OCI-LY3 (cell line): ENCODE data around the gene ACAA2.

ENCODE experiments used
- H2AFZ ChIP-seq: fragments of 200-600, 300-600 bp; shearing (Covaris generic); 2 replicates; pipeline ENCODE4 v1.6.0; 2014; ENCODE audit warnings: antibody characterized with exemption, low read depth, low read length
- H3K27ac ChIP-seq: fragments of 200-600, 300-600 bp; sonication (generic); 2 replicates; pipeline ENCODE4 v1.5.1; 2014; ENCODE audit warnings: mild to moderate bottlenecking, low read length, moderate library complexity, mixed read lengths
- H3K27me3 ChIP-seq: fragments of 200-600, 300-600 bp; sonication (generic); 2 replicates; pipeline ENCODE4 v1.6.1; 2014; ENCODE audit warnings: low read depth, low read length, mixed read lengths
- H3K36me3 ChIP-seq: fragments of 200-600, 300-600 bp; sonication (generic); replicated peaks from 2 replicates; pipeline ENCODE3; 2014; ENCODE audit warnings: low read depth, low read length, mixed read lengths
- H3K4me1 ChIP-seq: fragments of 300-600, 200-600 bp; sonication (generic); 2 replicates; pipeline ENCODE4 v1.6.1; 2014; ENCODE audit warnings: low read length, mixed read lengths
- H3K4me2 ChIP-seq: fragments of 200-600, 300-600 bp; sonication (generic); 2 replicates; pipeline ENCODE4 v1.6.1; 2014; ENCODE audit warnings: low read length, mixed read lengths
- H3K4me3 ChIP-seq: fragments of 300-600, 200-600 bp; sonication (generic); 2 replicates; pipeline ENCODE4 v1.5.1; 2014; ENCODE audit warnings: antibody characterized with exemption, mild to moderate bottlenecking, low read length, moderate library complexity
- H3K79me2 ChIP-seq: fragments of 300-600, 200-600 bp; shearing (Covaris generic); 2 replicates; pipeline ENCODE4 v1.6.1; 2014; ENCODE audit warnings: mild to moderate bottlenecking, low read length, mixed read lengths
- H3K9ac ChIP-seq: fragments of 300-600, 200-600 bp; shearing (Covaris generic); 2 replicates; pipeline ENCODE4 v1.6.0; 2014; ENCODE audit warnings: mild to moderate bottlenecking, low read length, moderate library complexity
- H3K9me3 ChIP-seq: fragments of 200-600, 300-600 bp; shearing (Covaris generic); 2 replicates; pipeline ENCODE4 v1.6.1; 2014; ENCODE audit warnings: low read length, mixed read lengths; ENCODE audit not compliant: insufficient read depth
- H4K20me1 ChIP-seq: fragments of 200-600, 300-600 bp; sonication (generic); 2 replicates; pipeline ENCODE4 v1.6.1; 2016; ENCODE audit warnings: low read length, mixed read lengths; ENCODE audit not compliant: insufficient read depth
- EZH2phosphoT487 ChIP-seq: fragments of 200-600 bp; shearing (Covaris generic); IDR thresholded peaks from 2 replicates; pipeline ENCODE4 v1.6.1; 2018; ENCODE audit warnings: antibody characterized with exemption, mixed run types, low read depth
- TF ChIP-seq, protein P1 (sequence below): fragments of 200-600, 300-600 bp; sonication (generic); IDR thresholded peaks from 2 replicates; pipeline ENCODE4 v1.5.1; 2014; ENCODE audit warnings: antibody characterized with exemption, low read length, low read depth

The ACAA2 gene

DNA sequence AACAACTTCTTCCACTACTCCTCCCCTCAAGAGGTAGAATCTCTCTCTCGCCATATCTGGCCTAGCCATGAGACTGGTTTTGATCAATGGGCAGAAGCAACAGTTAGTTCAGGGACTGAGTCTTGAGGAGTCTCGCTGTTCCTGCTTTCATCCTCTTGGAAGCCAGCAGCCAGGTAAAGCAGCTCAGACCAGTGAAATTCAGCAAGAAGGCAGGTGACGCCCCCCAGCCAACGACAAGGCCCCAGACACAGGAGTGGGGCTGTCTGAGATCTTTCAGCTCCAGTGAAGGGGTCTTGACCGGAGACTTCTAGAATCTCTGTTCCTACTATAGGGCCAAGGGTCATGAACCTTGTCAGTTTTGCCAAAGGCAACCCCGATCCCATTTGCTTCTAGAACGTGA, 39.7 kb upstream of the ACAA2 start:
- H3K9ac ChIP-seq: no peak overlapping the region
- H2AFZ ChIP-seq: no peak overlapping the region
- H3K9me3 ChIP-seq: no peaks in the 10 kb centered on the region
- no peak overlapping the region for H3K4me3 ChIP-seq
- H3K4me1 ChIP-seq: peaks cover 2% of the 10 kb centered on the region
- peaks cover 10% of the 10 kb centered on the region for H3K27me3 ChIP-seq
- no peaks in the 10 kb centered on the region for H3K79me2 ChIP-seq
- H3K36me3 ChIP-seq: no peaks in the 10 kb centered on the region
- H3K27ac ChIP-seq: no peak overlapping the region
- no peak overlapping the region for H3K4me2 ChIP-seq
- no peaks in the 10 kb centered on the region for H4K20me1 ChIP-seq
- TF ChIP-seq EZH2phosphoT487: no peak
- TF ChIP-seq, protein P1, sequence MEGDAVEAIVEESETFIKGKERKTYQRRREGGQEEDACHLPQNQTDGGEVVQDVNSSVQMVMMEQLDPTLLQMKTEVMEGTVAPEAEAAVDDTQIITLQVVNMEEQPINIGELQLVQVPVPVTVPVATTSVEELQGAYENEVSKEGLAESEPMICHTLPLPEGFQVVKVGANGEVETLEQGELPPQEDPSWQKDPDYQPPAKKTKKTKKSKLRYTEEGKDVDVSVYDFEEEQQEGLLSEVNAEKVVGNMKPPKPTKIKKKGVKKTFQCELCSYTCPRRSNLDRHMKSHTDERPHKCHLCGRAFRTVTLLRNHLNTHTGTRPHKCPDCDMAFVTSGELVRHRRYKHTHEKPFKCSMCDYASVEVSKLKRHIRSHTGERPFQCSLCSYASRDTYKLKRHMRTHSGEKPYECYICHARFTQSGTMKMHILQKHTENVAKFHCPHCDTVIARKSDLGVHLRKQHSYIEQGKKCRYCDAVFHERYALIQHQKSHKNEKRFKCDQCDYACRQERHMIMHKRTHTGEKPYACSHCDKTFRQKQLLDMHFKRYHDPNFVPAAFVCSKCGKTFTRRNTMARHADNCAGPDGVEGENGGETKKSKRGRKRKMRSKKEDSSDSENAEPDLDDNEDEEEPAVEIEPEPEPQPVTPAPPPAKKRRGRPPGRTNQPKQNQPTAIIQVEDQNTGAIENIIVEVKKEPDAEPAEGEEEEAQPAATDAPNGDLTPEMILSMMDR: no peak

DNA sequence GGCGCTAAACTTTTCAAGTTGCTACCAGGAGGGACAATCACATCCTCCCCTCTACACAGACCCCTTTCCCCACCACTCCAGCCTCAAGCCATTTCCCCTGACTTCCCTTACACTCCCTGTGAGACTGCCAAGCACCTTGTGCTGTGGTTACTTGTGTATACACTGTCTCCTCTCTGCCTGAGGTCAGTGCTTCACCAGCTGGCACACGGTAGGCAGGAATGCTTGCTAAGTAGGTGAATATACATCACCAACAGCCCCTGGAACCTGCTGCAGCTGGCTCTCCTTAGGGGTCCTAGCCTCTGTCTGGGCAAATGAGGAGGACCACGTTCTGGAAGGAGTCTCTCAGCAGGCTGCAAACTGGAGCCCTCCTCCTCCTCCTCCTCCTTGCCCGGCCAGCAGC, 38.3 kb upstream of the ACAA2 start:
- no peaks in the 10 kb centered on the region for H4K20me1 ChIP-seq
- H3K27me3 ChIP-seq: peaks cover 10% of the 10 kb centered on the region
- H2AFZ ChIP-seq: no peak overlapping the region
- H3K27ac ChIP-seq: no peak overlapping the region
- no peak overlapping the region for H3K4me3 ChIP-seq
- H3K79me2 ChIP-seq: no peaks in the 10 kb centered on the region
- H3K36me3 ChIP-seq: no peaks in the 10 kb centered on the region
- H3K9ac ChIP-seq: no peak overlapping the region
- no peaks in the 10 kb centered on the region for H3K4me1 ChIP-seq
- H3K4me2 ChIP-seq: no peak overlapping the region
- no peaks in the 10 kb centered on the region for H3K9me3 ChIP-seq
- TF ChIP-seq EZH2phosphoT487: no peak
- TF ChIP-seq, protein P1: no peak

DNA sequence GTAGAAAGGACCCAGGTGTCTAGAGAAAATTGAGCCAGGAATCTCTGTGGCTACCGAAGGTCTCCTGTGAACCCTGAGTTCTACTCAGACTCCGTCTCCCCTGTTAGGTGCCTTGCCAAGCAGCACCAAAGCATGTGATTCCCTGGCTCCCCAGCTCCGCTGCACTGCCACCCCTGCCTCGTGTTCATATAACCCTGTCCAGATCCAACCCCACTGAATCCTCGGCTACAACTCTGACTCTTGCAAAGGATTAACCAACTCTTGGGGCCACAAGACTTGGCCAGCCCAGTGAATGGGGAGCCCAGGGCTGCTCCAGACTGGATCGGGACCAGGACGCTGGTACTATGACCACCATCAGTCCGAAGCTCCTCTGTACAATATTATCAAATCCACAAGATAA, 37.3 kb upstream of the ACAA2 start:
- H3K27ac ChIP-seq: no peak overlapping the region
- no peak overlapping the region for H3K4me3 ChIP-seq
- H3K36me3 ChIP-seq: no peaks in the 10 kb centered on the region
- H3K4me1 ChIP-seq: no peaks in the 10 kb centered on the region
- H3K79me2 ChIP-seq: no peaks in the 10 kb centered on the region
- no peak overlapping the region for H3K9ac ChIP-seq
- H4K20me1 ChIP-seq: no peaks in the 10 kb centered on the region
- H3K27me3 ChIP-seq: peaks cover 15% of the 10 kb centered on the region
- H3K4me2 ChIP-seq: no peak overlapping the region
- H2AFZ ChIP-seq: no peak overlapping the region
- TF ChIP-seq EZH2phosphoT487: no peak
- TF ChIP-seq, protein P1: no peak
- no peaks in the 10 kb centered on the region for H3K9me3 ChIP-seq

DNA sequence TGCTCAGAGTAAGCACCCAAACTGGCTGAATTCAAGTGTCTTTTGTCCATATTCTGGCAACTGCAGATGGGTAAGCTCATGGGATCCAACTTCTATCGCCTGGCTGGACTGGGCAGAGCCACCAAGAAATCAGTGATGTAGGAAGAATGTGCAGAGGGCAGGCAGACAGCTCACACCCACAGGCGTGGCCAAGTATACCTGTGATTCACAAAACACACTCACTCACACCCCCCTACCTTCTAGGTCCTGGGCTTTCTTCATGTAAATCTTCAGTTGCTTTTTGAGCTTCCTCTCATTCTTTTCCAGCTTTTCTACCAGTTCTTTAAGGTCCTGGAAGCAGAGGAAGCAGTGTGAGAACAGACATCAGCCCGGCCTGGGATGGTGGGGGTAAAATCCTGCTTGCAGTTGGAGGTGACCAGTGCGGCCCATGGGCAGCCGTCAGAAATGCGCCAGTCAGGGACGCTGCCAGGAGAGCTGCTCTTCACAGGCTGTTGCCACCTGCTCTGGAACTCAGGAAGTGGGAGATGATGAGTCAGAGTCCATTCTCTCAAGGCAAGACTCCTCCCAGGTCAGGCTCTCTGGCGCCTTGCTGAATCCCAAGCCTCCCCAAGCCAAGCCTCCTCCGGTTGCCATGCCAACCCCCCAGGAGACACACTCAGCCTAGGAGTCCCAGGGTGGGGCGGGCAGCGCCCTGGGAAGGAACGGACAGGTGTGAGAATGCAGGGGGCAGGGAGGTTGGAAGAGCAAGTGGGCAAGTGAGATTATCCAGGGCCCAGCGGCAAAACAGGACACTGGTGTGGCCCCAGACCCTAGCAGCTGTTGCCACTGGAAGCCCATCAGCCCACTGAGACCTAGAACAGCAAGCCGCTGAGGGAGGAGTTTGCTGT, 36.2 kb upstream of the ACAA2 start:
- Histone ChIP-seq H3K9me3 (no peaks in the 10 kb centered on the region), H3K9ac (no peak overlapping the region), H4K20me1 (no peaks in the 10 kb centered on the region), H3K4me3 (no peak overlapping the region), H3K27me3 (peaks cover 15% of the 10 kb centered on the region), H3K36me3 (no peaks in the 10 kb centered on the region), H3K27ac (no peak overlapping the region), H3K79me2 (no peaks in the 10 kb centered on the region), H2AFZ (no peak overlapping the region), H3K4me2 (no peak overlapping the region), H3K4me1 (no peaks in the 10 kb centered on the region)
- no peak for TF ChIP-seq EZH2phosphoT487
- TF ChIP-seq, protein P1: no peak
